SK-N-SH (cell line): ENCODE data around the gene C12orf42. TPM values are rescaled to one million over a fixed set of nuclear protein-coding genes. Genes with fewer than 3 reads are reported as not detected.

Experiments
- CTCF ChIA-PET: fragments of 300-600, 350-600 bp; formaldehyde crosslinking; extraction: SDS; loops from one replicate; lab custom pipeline; 2021; lab: Yijun Ruan, JAX
- POLR2A ChIA-PET: fragments of 350-600 bp; sonication (Branson Sonifier 250); formaldehyde crosslinking; extraction: SDS; loops from one replicate; lab custom pipeline; 2020; ENCODE audit warnings: antibody characterized with exemption, inconsistent platforms; lab: Yijun Ruan, JAX
- DNase-seq: peaks from one replicate; pipeline ENCODE4 v3.0.0; 2012
- H2AFZ ChIP-seq: fragments of 200-600 bp; sonication (generic); 2 replicates; pipeline ENCODE4 v1.8.1; 2016; ENCODE audit warnings: antibody characterized with exemption, mild to moderate bottlenecking, low read depth
- H3F3A ChIP-seq: fragments of 200-600 bp; sonication (generic); replicated peaks from 2 replicates; pipeline ENCODE3; 2016; ENCODE audit warnings: antibody characterized with exemption, mild to moderate bottlenecking; ENCODE audit not compliant: insufficient read depth
- H3K27ac ChIP-seq, 2 experiments: fragments of 200-500 bp in 1 of 2; fragments of 200-600 bp in 1 of 2; sonication (Bioruptor generic) in 1 of 2; sonication (generic), shearing (Covaris generic) in 1 of 2; 2 replicates each; pipeline versions ENCODE4 v1.5.1 to v1.6.1; 2014 to 2016; ENCODE audit warnings: low read depth in 2 of 2, inconsistent platforms in 1 of 2, low read length in 1 of 2, mild to moderate bottlenecking in 1 of 2, mixed read lengths in 1 of 2
- H3K27me3 ChIP-seq: fragments of 200-600 bp; sonication (generic), shearing (Covaris generic); 2 replicates; pipeline ENCODE4 v1.6.1; 2016; ENCODE audit warnings: mixed run types; ENCODE audit not compliant: insufficient read depth
- H3K36me3 ChIP-seq, 2 experiments: fragments of 200-500 bp in 1 of 2; fragments of 200-600 bp in 1 of 2; sonication (Bioruptor generic) in 1 of 2; sonication (generic) in 1 of 2; replicated peaks in 1 of 2; 2 replicates each; pipeline versions ENCODE3 to v1.5.1; 2014 to 2016; ENCODE audit warnings: low read length in 1 of 2, mild to moderate bottlenecking in 1 of 2; ENCODE audit not compliant: insufficient read depth in 2 of 2, control insufficient read depth in 1 of 2
- H3K4me1 ChIP-seq, 2 experiments: fragments of 200-500 bp in 1 of 2; fragments of 200-600 bp in 1 of 2; sonication (Bioruptor generic) in 1 of 2; sonication (generic), shearing (Covaris generic) in 1 of 2; 2 replicates each; pipeline versions ENCODE4 v1.5.1 to v1.6.1; 2014 to 2016; ENCODE audit warnings: low read depth in 1 of 2, low read length in 1 of 2, mixed run types in 1 of 2; ENCODE audit not compliant: insufficient read depth in 2 of 2, control insufficient read depth in 1 of 2
- H3K4me2 ChIP-seq: fragments of 200-600 bp; sonication (generic), shearing (Covaris generic); 2 replicates; pipeline ENCODE4 v1.6.1; 2017; ENCODE audit warnings: mixed run types
- H3K4me3 ChIP-seq, 2 experiments: fragments of 200-500 bp in 1 of 2; fragments of 200-600 bp in 1 of 2; sonication (Bioruptor generic) in 1 of 2; sonication (generic), shearing (Covaris generic) in 1 of 2; 2 replicates each; pipeline versions ENCODE4 v1.5.1 to v1.8.1; 2014 to 2016; ENCODE audit warnings: low read depth in 2 of 2, inconsistent platforms in 1 of 2, low read length in 1 of 2, mild to moderate bottlenecking in 1 of 2, mixed read lengths in 1 of 2, moderate library complexity in 1 of 2
- H3K79me2 ChIP-seq: fragments of 200-600 bp; sonication (generic); 2 replicates; pipeline ENCODE4 v1.8.1; 2017; ENCODE audit warnings: mild to moderate bottlenecking; ENCODE audit not compliant: insufficient read depth
- H3K9ac ChIP-seq: fragments of 200-600 bp; sonication (generic); 2 replicates; pipeline ENCODE4 v1.6.1; 2017; ENCODE audit warnings: mixed run types
- H3K9me2 ChIP-seq: fragments of 200-600 bp; sonication (generic); 2 replicates; pipeline ENCODE4 v1.6.1; 2017; ENCODE audit warnings: mixed run types
- H3K9me3 ChIP-seq: fragments of 200-600 bp; sonication (generic); 2 replicates; pipeline ENCODE4 v1.6.1; 2017; ENCODE audit warnings: mixed run types, mild to moderate bottlenecking, moderate library complexity
- H4K20me1 ChIP-seq: fragments of 200-600 bp; sonication (generic); 2 replicates; pipeline ENCODE4 v1.6.1; 2017; ENCODE audit warnings: mild to moderate bottlenecking, mixed run types; ENCODE audit not compliant: insufficient read depth
- CHD2 ChIP-seq: fragments of 150-350 bp; IDR thresholded peaks from 2 replicates; pipeline ENCODE4 v1.6.1; 2018; ENCODE audit warnings: low read length; ENCODE audit not compliant: partially characterized antibody
- EP300 ChIP-seq, 2 experiments: IDR thresholded peaks; 2 replicates each; pipeline versions ENCODE4 v1.4.0 to v1.6.1; 2012; ENCODE audit warnings: borderline replicate concordance in 1 of 2, low read depth in 1 of 2, low read length in 1 of 2
- GABPA ChIP-seq: IDR thresholded peaks from 2 replicates; pipeline ENCODE4 v1.4.0; 2012; ENCODE audit warnings: low read depth, mild to moderate bottlenecking
- JUND ChIP-seq: IDR thresholded peaks from 2 replicates; pipeline ENCODE4 v1.4.0; 2012
- NFIC ChIP-seq: IDR thresholded peaks from 2 replicates; pipeline ENCODE4 v1.4.0; 2012; ENCODE audit warnings: borderline replicate concordance
- POLR2AphosphoS5 ChIP-seq: IDR thresholded peaks from 2 replicates; pipeline ENCODE4 v1.6.1; 2012; ENCODE audit warnings: low read depth, low read length
- RAD21 ChIP-seq: IDR thresholded peaks from 2 replicates; pipeline ENCODE4 v1.6.1; 2012; ENCODE audit warnings: mild to moderate bottlenecking, low read length
- RCOR1 ChIP-seq: fragments of 150-350 bp; IDR thresholded peaks from 2 replicates; pipeline ENCODE4 v1.6.1; 2017; ENCODE audit warnings: antibody characterized with exemption, low read length
- SIN3A ChIP-seq: IDR thresholded peaks from 2 replicates; pipeline ENCODE4 v1.6.1; 2012; ENCODE audit warnings: low read depth, mild to moderate bottlenecking, low read length, moderate library complexity, borderline replicate concordance
- SMC3 ChIP-seq: IDR thresholded peaks from 2 replicates; pipeline ENCODE4 v1.6.1; 2012; ENCODE audit warnings: low read depth, low read length, improper control_type of control experiment
- TAF1 ChIP-seq: IDR thresholded peaks from 2 replicates; pipeline ENCODE4 v1.6.1; 2012; ENCODE audit warnings: low read depth, mild to moderate bottlenecking, low read length, moderate library complexity, borderline replicate concordance
- TCF12 ChIP-seq: IDR thresholded peaks from 2 replicates; pipeline ENCODE4 v1.4.0; 2012
- WGBS: methylation state at CpG from one replicate; pipeline ENCODE4 v1.1.6; 2017; ENCODE audit warnings: low lambda C conversion rate; 5-methylcytosine and 5-hydroxymethylcytosine counted together
- polyA plus RNA-seq, 3 experiments: library from polyadenylated mRNA; depleted of rRNA; stranded (reverse); fragments of >200 nt; gene quantifications; 2 replicates each; pipeline ENCODE4 v1.2.3, GENCODE V29; 2012
- TF ChIP-seq, protein P1 (sequence below): fragments of 200-600 bp; sonication (generic); IDR thresholded peaks from 2 replicates; pipeline ENCODE4 v1.6.1; 2017; ENCODE audit warnings: antibody characterized with exemption, mild to moderate bottlenecking, moderate library complexity
- TF ChIP-seq, protein P2 (sequence below): fragments of 150-350 bp; IDR thresholded peaks from 2 replicates; pipeline ENCODE4 v1.6.1; 2017; ENCODE audit warnings: antibody characterized with exemption, low read length, low read depth, borderline replicate concordance
- TF ChIP-seq, protein P3 (sequence below): IDR thresholded peaks from 2 replicates; pipeline ENCODE4 v1.4.0; 2012; ENCODE audit warnings: low read depth, borderline replicate concordance

C12orf42 gene
- polyA plus RNA-seq, 1 of the 3 experiments (the other 2 are of a cell fraction), result not detected

DNA sequence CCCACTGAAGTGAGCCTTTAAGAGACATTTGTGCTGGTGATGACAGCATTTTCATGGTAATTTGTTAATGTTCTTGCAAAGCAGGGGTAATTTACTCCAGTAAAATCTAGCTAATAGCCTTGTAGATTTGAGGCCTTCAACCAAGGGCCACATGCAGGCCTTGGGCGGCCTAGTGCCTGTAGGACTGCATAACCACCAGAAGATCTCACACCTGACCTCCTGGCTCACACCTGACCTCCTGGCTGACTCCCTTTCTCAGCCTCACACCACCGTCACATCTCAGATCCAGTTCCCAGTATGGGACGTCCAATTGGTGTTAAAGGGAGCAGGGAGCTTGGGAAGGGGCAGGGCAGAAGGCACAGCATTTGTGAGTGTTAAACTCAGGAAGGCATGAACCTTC is 26.9 kb downstream of the C12orf42 start (continued):
- TF ChIP-seq, protein P1, sequence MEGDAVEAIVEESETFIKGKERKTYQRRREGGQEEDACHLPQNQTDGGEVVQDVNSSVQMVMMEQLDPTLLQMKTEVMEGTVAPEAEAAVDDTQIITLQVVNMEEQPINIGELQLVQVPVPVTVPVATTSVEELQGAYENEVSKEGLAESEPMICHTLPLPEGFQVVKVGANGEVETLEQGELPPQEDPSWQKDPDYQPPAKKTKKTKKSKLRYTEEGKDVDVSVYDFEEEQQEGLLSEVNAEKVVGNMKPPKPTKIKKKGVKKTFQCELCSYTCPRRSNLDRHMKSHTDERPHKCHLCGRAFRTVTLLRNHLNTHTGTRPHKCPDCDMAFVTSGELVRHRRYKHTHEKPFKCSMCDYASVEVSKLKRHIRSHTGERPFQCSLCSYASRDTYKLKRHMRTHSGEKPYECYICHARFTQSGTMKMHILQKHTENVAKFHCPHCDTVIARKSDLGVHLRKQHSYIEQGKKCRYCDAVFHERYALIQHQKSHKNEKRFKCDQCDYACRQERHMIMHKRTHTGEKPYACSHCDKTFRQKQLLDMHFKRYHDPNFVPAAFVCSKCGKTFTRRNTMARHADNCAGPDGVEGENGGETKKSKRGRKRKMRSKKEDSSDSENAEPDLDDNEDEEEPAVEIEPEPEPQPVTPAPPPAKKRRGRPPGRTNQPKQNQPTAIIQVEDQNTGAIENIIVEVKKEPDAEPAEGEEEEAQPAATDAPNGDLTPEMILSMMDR, result no peak
- TF ChIP-seq RCOR1, result no peak

DNA sequence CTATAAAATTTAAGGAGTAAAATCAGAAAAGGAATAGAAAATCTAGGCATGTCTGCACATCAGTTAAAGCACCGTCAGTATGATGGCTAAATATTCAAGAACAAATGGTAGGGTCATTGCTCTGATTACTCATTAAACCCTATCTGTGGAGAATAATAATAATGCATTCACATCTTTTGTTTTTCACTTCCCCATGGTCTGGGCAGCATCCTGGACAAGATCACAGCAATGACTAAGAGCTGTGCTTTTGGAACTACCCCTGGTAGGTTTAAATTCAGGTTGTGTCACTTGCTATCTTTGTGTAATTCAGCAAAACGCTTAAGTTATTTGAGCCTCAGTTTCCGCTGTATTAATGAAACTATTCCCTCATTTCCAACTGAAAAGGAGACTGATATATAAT is 33.1 kb downstream of the C12orf42 start:
- POLR2A ChIA-PET, result no interaction called here
- no peak overlapping the region for H3K4me2 ChIP-seq
- H3K36me3 ChIP-seq, result no peaks in the 10 kb centered on the region
- CTCF ChIA-PET, result no interaction called here
- H3K79me2 ChIP-seq, result no peaks in the 10 kb centered on the region
- no peak overlapping the region for H3K27ac ChIP-seq
- H3K9me3 ChIP-seq, result no peaks in the 10 kb centered on the region
- no peak overlapping the region for H2AFZ ChIP-seq
- H4K20me1 ChIP-seq, result no peaks in the 10 kb centered on the region
- H3K9ac ChIP-seq, result no peak overlapping the region
- TF ChIP-seq TAF1, result no peak
- WGBS, result 37% methylated on average over 3 of the region's 3 CpGs
- no peaks in the 10 kb centered on the region for H3F3A ChIP-seq
- DNase-seq, result no peak
- H3K9me2 ChIP-seq, result no peaks in the 10 kb centered on the region
- H3K27me3 ChIP-seq, result no peaks in the 10 kb centered on the region
- no peak overlapping the region for H3K4me3 ChIP-seq
- H3K4me1 ChIP-seq, result no peaks in the 10 kb centered on the region

DNA sequence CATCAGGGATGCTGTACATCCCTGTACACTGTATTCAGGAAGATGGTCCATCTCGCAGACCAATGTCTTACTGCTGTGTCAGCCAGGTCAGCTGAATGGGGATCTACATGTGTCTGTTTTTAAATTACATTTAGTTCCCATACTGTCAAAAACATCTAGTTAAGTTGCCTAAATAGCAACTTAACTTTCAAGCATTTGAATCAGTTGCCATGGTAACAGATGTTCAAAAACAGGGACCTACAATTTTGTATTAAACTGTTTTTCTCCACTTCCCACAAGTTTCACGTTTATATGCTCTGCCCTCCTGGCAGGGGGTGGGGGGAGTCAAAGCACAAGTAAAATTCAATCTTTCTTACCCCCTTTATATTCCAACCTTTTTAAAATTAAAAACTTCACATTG is 38.3 kb downstream of the C12orf42 start:
- Histone ChIP-seq H4K20me1 (no peaks in the 10 kb centered on the region), H3K9me2 (no peaks in the 10 kb centered on the region), H3K4me1 (no peaks in the 10 kb centered on the region), H3K4me3 (no peak overlapping the region), H3F3A (no peaks in the 10 kb centered on the region), H2AFZ (no peak overlapping the region), H3K9me3 (no peaks in the 10 kb centered on the region), H3K27ac (no peak overlapping the region), H3K4me2 (no peak overlapping the region), H3K27me3 (no peaks in the 10 kb centered on the region), H3K9ac (no peak overlapping the region), H3K36me3 (no peaks in the 10 kb centered on the region), H3K79me2 (no peaks in the 10 kb centered on the region)
- WGBS, result 11% methylated on average over 2 of the region's 2 CpGs
- DNase-seq, result no peak
- TF ChIP-seq, protein P2, sequence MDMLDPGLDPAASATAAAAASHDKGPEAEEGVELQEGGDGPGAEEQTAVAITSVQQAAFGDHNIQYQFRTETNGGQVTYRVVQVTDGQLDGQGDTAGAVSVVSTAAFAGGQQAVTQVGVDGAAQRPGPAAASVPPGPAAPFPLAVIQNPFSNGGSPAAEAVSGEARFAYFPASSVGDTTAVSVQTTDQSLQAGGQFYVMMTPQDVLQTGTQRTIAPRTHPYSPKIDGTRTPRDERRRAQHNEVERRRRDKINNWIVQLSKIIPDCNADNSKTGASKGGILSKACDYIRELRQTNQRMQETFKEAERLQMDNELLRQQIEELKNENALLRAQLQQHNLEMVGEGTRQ, result no peak
- no peak for TF ChIP-seq RCOR1
- TF ChIP-seq POLR2AphosphoS5, result no peak
- no peak for TF ChIP-seq RAD21
- CTCF ChIA-PET, result no interaction called here
- POLR2A ChIA-PET, result no interaction called here

DNA sequence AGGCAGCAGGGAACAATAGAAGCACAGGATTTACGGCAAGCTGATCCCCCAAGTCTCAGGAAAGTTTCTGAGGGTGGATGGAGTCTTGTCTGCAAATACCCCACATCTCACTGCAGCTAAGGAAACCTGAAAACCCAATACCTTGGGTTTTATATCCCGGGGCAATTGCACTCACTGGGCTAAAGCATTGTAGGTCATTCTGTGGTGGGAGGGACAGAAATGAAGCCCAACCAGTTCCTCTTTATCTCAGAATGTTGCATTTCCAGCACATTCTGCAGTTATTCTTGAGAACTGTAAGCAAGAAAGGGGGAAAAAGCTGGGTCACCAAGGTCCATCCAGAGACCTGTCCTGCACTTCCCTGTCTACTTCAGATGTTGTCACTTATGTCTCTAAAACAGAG is 39.8 kb downstream of the C12orf42 start:
- Histone ChIP-seq H3K79me2 (no peaks in the 10 kb centered on the region), H3K27ac (no peak overlapping the region), H3K36me3 (no peaks in the 10 kb centered on the region), H3K9me2 (no peaks in the 10 kb centered on the region), H3K4me2 (no peak overlapping the region), H3K27me3 (no peaks in the 10 kb centered on the region), H3F3A (no peaks in the 10 kb centered on the region), H3K9ac (no peak overlapping the region), H3K4me3 (no peak overlapping the region), H4K20me1 (no peaks in the 10 kb centered on the region), H3K4me1 (no peaks in the 10 kb centered on the region), H2AFZ (no peak overlapping the region), H3K9me3 (no peaks in the 10 kb centered on the region)
- TF ChIP-seq EP300 (IDR thresholded peaks at IDR 0.05; ENCODE audit: borderline replicate concordance in 1 of 2, low read depth in 1 of 2, low read length in 1 of 2), result no peak
- no peak for TF ChIP-seq GABPA
- TF ChIP-seq CHD2, result no peak
- no peak for TF ChIP-seq NFIC
- TF ChIP-seq JUND, result no peak
- TF ChIP-seq, protein P2, result no peak
- TF ChIP-seq, protein P3, sequence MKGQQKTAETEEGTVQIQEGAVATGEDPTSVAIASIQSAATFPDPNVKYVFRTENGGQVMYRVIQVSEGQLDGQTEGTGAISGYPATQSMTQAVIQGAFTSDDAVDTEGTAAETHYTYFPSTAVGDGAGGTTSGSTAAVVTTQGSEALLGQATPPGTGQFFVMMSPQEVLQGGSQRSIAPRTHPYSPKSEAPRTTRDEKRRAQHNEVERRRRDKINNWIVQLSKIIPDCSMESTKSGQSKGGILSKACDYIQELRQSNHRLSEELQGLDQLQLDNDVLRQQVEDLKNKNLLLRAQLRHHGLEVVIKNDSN, result no peak
- no peak for TF ChIP-seq SMC3
- no peak for TF ChIP-seq SIN3A
- TF ChIP-seq RAD21, result no peak
- TF ChIP-seq TCF12, result no peak
- DNase-seq, result no peak
- ChIA-PET CTCF (no interaction called here), POLR2A (no interaction called here)
- 5% methylated on average over 2 of the region's 2 CpGs for WGBS
